ENCODE measurements around the gene PCDHGA12.

PCDHGA12 gene

DNA sequence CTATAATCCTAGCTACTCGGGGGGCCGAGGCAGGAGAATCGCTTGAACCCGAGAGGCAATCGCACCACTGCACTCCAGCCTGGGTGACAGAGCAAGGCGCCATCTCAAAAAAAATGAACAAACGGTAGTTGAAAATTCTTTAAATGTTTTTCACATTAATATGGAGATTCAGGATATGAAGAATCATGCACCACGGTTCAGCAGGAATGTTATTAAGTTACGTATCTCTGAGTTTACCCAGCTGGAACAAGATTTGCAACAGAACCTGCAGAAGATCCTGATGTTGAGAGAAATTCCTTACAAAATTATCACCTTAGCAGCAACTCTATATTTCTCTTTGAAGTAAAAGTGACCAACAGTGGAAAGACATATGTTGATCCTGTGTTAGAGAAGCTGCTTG, 10.0 kb downstream of the PCDHGA12 start:
- H3K4me1 ChIP-seq (ENCODE audit: control insufficient read depth in 1 of 2, insufficient read depth in 1 of 2, low read depth in 1 of 2, low read length in 1 of 2) = no peaks in the 10 kb centered on the region
- H3K27ac ChIP-seq = no peak overlapping the region
- no peak overlapping the region for H3K4me3 ChIP-seq (ENCODE audit: low read depth in 1 of 2, low read length in 1 of 2)
- TF ChIP-seq, protein P1, sequence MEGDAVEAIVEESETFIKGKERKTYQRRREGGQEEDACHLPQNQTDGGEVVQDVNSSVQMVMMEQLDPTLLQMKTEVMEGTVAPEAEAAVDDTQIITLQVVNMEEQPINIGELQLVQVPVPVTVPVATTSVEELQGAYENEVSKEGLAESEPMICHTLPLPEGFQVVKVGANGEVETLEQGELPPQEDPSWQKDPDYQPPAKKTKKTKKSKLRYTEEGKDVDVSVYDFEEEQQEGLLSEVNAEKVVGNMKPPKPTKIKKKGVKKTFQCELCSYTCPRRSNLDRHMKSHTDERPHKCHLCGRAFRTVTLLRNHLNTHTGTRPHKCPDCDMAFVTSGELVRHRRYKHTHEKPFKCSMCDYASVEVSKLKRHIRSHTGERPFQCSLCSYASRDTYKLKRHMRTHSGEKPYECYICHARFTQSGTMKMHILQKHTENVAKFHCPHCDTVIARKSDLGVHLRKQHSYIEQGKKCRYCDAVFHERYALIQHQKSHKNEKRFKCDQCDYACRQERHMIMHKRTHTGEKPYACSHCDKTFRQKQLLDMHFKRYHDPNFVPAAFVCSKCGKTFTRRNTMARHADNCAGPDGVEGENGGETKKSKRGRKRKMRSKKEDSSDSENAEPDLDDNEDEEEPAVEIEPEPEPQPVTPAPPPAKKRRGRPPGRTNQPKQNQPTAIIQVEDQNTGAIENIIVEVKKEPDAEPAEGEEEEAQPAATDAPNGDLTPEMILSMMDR (IDR thresholded peaks at IDR 0.05) = no peak
- H3K36me3 ChIP-seq = no peaks in the 10 kb centered on the region
- H3K9me3 ChIP-seq = no peaks in the 10 kb centered on the region
- peaks cover 83% of the 10 kb centered on the region for H3K27me3 ChIP-seq

DNA sequence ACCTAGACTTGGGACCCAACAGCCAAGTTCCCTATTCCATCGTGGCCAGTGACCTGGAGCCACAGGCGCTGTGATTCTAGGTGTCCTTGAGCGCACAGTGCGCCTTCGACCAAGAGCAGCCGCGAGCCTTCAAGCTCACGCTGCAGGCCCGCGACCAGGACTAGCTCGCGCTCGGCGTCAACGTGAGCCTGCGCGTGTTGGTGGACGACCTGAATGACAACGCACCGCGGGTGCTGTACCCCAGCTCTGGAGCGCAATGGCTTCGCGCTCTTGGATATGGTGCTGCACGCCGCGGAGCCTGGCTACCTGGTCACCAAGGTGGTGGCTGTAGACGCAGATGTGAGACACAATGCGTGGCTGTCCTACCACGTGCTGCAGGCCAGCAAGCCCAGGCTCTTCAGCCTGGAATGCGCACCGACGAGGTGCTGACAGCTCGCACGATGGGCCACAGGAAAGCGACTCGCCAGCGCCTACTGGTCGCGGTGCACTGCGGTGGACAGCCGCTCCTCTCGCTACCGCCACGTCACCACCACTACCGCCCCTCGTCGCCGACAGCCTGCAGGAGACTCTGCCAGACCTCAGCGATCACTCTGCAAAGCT, 11.4 kb downstream of the PCDHGA12 start:
- H3K36me3 ChIP-seq = no peaks in the 10 kb centered on the region
- no peaks in the 10 kb centered on the region for H3K9me3 ChIP-seq
- no peaks in the 10 kb centered on the region for H3K4me1 ChIP-seq (ENCODE audit: control insufficient read depth in 1 of 2, insufficient read depth in 1 of 2, low read depth in 1 of 2, low read length in 1 of 2)
- TF ChIP-seq, protein P1 (IDR thresholded peaks at IDR 0.05) = no peak
- H3K27ac ChIP-seq = no peak overlapping the region
- H3K4me3 ChIP-seq (ENCODE audit: low read depth in 1 of 2, low read length in 1 of 2) = no peak overlapping the region
- H3K27me3 ChIP-seq = peaks cover 83% of the 10 kb centered on the region

DNA sequence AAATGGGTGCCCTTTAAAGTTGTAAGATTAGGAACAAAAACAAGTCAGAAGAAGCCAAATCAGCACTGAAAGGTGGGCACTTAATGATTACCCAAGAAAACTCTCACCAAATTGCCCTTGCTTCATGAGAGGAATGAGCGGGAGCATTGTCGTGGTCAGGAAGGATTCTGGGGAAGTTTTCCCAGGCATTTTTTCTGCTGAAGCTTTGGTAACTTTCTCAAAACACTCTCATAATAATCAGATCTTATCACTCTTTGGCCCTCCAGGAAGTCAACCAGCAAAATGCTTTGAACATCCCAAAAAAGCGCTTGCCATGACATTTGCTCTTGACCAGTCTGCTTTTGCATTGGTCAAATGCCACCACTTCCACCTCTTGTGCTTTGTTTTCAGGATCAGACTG, 35.0 kb downstream of the PCDHGA12 start:
- H3K4me3 ChIP-seq (ENCODE audit: low read depth in 1 of 2, low read length in 1 of 2) = no peak overlapping the region
- H3K27me3 ChIP-seq = peaks cover 49% of the 10 kb centered on the region
- H3K36me3 ChIP-seq = no peaks in the 10 kb centered on the region
- TF ChIP-seq, protein P1 (IDR thresholded peaks at IDR 0.05) = no peak
- no peak overlapping the region for H3K27ac ChIP-seq
- no peaks in the 10 kb centered on the region for H3K9me3 ChIP-seq
- H3K4me1 ChIP-seq (ENCODE audit: control insufficient read depth in 1 of 2, insufficient read depth in 1 of 2, low read depth in 1 of 2, low read length in 1 of 2) = no peaks in the 10 kb centered on the region

DNA sequence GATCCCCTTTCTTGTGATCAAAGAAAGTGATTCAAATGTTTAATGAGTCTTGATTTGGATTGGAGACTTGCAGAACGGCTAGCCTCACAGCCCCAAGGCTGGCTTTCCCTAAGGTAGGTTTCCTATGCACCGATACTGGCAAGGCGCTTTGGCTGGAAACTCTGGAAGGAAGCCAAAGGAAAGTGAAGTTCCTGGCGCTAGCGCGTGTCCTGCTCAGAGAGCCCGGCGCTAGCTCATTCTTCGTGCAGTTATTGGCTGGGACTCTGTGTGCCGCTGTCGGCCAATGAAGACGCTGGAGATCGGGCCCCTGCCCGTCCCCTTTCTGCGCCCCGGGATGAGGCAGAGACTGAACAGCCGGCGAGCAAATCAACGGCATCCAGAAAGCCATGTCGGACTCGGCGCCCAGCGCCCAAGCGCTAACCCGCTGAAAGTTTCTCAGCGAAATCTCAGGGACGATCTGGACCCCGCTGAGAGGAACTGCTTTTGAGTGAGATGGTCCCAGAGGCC, 45.4 kb downstream of the PCDHGA12 start, which contains the start of gene PCDHGC3:
Gene PCDHGC3 (plus strand): TSS at position 342 of the 507 bp plus-strand sequence. CDS start 151 bp downstream, at position 493.
- TF ChIP-seq, protein P1 (IDR thresholded peaks at IDR 0.05) = no peak
- Histone ChIP-seq H3K27ac (no peak within 1 kb of the TSS), H3K4me3 (ENCODE audit: low read depth in 1 of 2, low read length in 1 of 2) (peak within 1 kb of the TSS; percentile 9 to 37), H3K9me3 (no peaks in the 10 kb centered on the region), H3K4me1 (ENCODE audit: control insufficient read depth in 1 of 2, insufficient read depth in 1 of 2, low read depth in 1 of 2, low read length in 1 of 2) (peaks cover 16 to 17% of the 10 kb centered on the region in 2 experiments), H3K27me3 (peaks cover 95% of the 10 kb centered on the region), H3K36me3 (no peaks in the 10 kb centered on the region)

DNA sequence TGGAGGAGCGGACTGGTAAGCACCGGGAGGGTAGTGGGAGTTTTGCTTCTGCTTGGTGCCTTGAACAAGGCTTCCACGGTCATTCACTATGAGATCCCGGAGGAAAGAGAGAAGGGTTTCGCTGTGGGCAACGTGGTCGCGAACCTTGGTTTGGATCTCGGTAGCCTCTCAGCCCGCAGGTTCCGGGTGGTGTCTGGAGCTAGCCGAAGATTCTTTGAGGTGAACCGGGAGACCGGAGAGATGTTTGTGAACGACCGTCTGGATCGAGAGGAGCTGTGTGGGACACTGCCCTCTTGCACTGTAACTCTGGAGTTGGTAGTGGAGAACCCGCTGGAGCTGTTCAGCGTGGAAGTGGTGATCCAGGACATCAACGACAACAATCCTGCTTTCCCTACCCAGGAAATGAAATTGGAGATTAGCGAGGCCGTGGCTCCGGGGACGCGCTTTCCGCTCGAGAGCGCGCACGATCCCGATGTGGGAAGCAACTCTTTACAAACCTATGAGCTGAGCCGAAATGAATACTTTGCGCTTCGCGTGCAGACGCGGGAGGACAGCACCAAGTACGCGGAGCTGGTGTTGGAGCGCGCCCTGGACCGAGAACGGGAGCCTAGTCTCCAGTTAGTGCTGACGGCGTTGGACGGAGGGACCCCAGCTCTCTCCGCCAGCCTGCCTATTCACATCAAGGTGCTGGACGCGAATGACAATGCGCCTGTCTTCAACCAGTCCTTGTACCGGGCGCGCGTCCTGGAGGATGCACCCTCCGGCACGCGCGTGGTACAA, 46.0 kb downstream of the PCDHGA12 start:
- Histone ChIP-seq H3K27ac (no peak overlapping the region), H3K4me1 (ENCODE audit: control insufficient read depth in 1 of 2, insufficient read depth in 1 of 2, low read depth in 1 of 2, low read length in 1 of 2) (peaks cover 16 to 17% of the 10 kb centered on the region in 2 experiments), H3K9me3 (no peaks in the 10 kb centered on the region), H3K27me3 (peaks cover 98% of the 10 kb centered on the region), H3K36me3 (no peaks in the 10 kb centered on the region), H3K4me3 (ENCODE audit: low read depth in 1 of 2, low read length in 1 of 2) (peak overlapping the region; percentile 9 to 37)
- TF ChIP-seq, protein P1 (IDR thresholded peaks at IDR 0.05) = no peak
